HUES6 (cell line): ENCODE measurements around the gene LAMA3.

Experiments
- H3K27ac ChIP-seq: 2 replicates; pipeline ENCODE4 v1.7.0; 2013; ENCODE audit warnings: low read depth, mild to moderate bottlenecking, low read length, inconsistent platforms
- H3K27me3 ChIP-seq: 2 replicates; pipeline ENCODE4 v1.6.1; 2013; ENCODE audit warnings: low read length; ENCODE audit not compliant: control insufficient read depth, insufficient read depth
- H3K36me3 ChIP-seq: 2 replicates; pipeline ENCODE4 v1.6.1; 2013; ENCODE audit warnings: low read length; ENCODE audit not compliant: control insufficient read depth, insufficient read depth
- H3K4me1 ChIP-seq: 2 replicates; pipeline ENCODE4 v1.6.1; 2013; ENCODE audit warnings: low read length; ENCODE audit not compliant: control insufficient read depth, insufficient read depth
- H3K4me3 ChIP-seq: 2 replicates; pipeline ENCODE4 v1.5.1; 2013; ENCODE audit warnings: low read depth, low read length
- H3K9ac ChIP-seq: one replicate; pipeline ENCODE4 v1.6.1; 2013; ENCODE audit warnings: mild to moderate bottlenecking, low read length
- H3K9me3 ChIP-seq: 2 replicates; pipeline ENCODE4 v1.6.1; 2013; ENCODE audit warnings: low read depth, low read length; ENCODE audit not compliant: control insufficient read depth, insufficient read depth

The LAMA3 gene

GRCh38 chr18:23977103-23977502, 287.9 kb downstream of the LAMA3 start:
- H3K27ac ChIP-seq, result no peak overlapping the region
- no peaks in the 10 kb centered on the region for H3K9me3 ChIP-seq
- no peak overlapping the region for H3K9ac ChIP-seq
- H3K36me3 ChIP-seq, result no peaks in the 10 kb centered on the region
- no peak overlapping the region for H3K4me3 ChIP-seq
- H3K27me3 ChIP-seq, result no peaks in the 10 kb centered on the region
- H3K4me1 ChIP-seq, result peaks cover 8% of the 10 kb centered on the region

GRCh38 chr18:23977719-23978483, 288.6 kb downstream of the LAMA3 start:
- Histone ChIP-seq H3K4me3 (no peak overlapping the region), H3K4me1 (peaks cover 15% of the 10 kb centered on the region), H3K36me3 (no peaks in the 10 kb centered on the region), H3K9ac (no peak overlapping the region), H3K27me3 (no peaks in the 10 kb centered on the region), H3K9me3 (no peaks in the 10 kb centered on the region), H3K27ac (no peak overlapping the region)

GRCh38 chr18:23981369-23981980, 292.2 kb downstream of the LAMA3 start:
- Histone ChIP-seq H3K36me3 (no peaks in the 10 kb centered on the region), H3K4me3 (no peak overlapping the region), H3K9ac (no peak overlapping the region), H3K4me1 (peaks cover 15% of the 10 kb centered on the region), H3K9me3 (no peaks in the 10 kb centered on the region), H3K27me3 (no peaks in the 10 kb centered on the region), H3K27ac (no peak overlapping the region)

GRCh38 chr18:23982155-23983079, 293.2 kb downstream of the LAMA3 start:
- Histone ChIP-seq H3K9me3 (no peaks in the 10 kb centered on the region), H3K9ac (no peak overlapping the region), H3K27ac (no peak overlapping the region), H3K4me3 (no peak overlapping the region), H3K36me3 (no peaks in the 10 kb centered on the region), H3K4me1 (peaks cover 15% of the 10 kb centered on the region), H3K27me3 (no peaks in the 10 kb centered on the region)

- no peaks in the 10 kb centered on the region for H3K27me3 ChIP-seq
- no peak overlapping the region for H3K27ac ChIP-seq
- H3K36me3 ChIP-seq, result no peaks in the 10 kb centered on the region
- peaks cover 15% of the 10 kb centered on the region for H3K4me1 ChIP-seq
- no peaks in the 10 kb centered on the region for H3K9me3 ChIP-seq
- H3K9ac ChIP-seq, result no peak overlapping the region
- no peak overlapping the region for H3K4me3 ChIP-seq
Observed at GRCh38 chr18:23983112-23983511, 293.9 kb downstream of the LAMA3 start.

- H3K27me3 ChIP-seq, result no peaks in the 10 kb centered on the region
- no peaks in the 10 kb centered on the region for H3K36me3 ChIP-seq
- H3K4me3 ChIP-seq, result no peak overlapping the region
- peaks cover 10% of the 10 kb centered on the region for H3K4me1 ChIP-seq
- H3K9me3 ChIP-seq, result no peaks in the 10 kb centered on the region
- H3K27ac ChIP-seq, result no peak overlapping the region
- H3K9ac ChIP-seq, result no peak overlapping the region
Observed at GRCh38 chr18:23986600-23987359, 297.5 kb downstream of the LAMA3 start.

- H3K36me3 ChIP-seq, result no peaks in the 10 kb centered on the region
- 0 out of 2 replicates have a peak, but pooled peaks cover 2% of the 10 kb centered on the region for H3K4me1 ChIP-seq
- H3K9me3 ChIP-seq, result no peaks in the 10 kb centered on the region
- H3K27me3 ChIP-seq, result no peaks in the 10 kb centered on the region
- no peak overlapping the region for H3K9ac ChIP-seq
- H3K27ac ChIP-seq, result no peak overlapping the region
- no peak overlapping the region for H3K4me3 ChIP-seq
Observed at GRCh38 chr18:23990474-23991410, 301.5 kb downstream of the LAMA3 start.

- Histone ChIP-seq H3K4me3 (no peak overlapping the region), H3K9me3 (no peaks in the 10 kb centered on the region), H3K9ac (no peak overlapping the region), H3K4me1 (0 out of 2 replicates have a peak, but pooled peaks cover 2% of the 10 kb centered on the region), H3K36me3 (no peaks in the 10 kb centered on the region), H3K27me3 (no peaks in the 10 kb centered on the region), H3K27ac (no peak overlapping the region)
Observed at GRCh38 chr18:23992089-23992940, 303.1 kb downstream of the LAMA3 start.

GRCh38 chr18:23992941-23993280, 303.7 kb downstream of the LAMA3 start:
- Histone ChIP-seq H3K9ac (no peak overlapping the region), H3K27me3 (no peaks in the 10 kb centered on the region), H3K36me3 (no peaks in the 10 kb centered on the region), H3K4me3 (no peak overlapping the region), H3K27ac (no peak overlapping the region), H3K9me3 (no peaks in the 10 kb centered on the region), H3K4me1 (0 out of 2 replicates have a peak, but pooled peaks cover 2% of the 10 kb centered on the region)
